Measurements from ENCODE around the gene PTPRF. TPM values are rescaled to one million over a fixed set of nuclear protein-coding genes. Genes with fewer than 3 reads are reported as not detected.

The PTPRF gene
- total RNA-seq, 6 experiments from 2014 or later = 97.1 to 252 (median 160) TPM

- Histone ChIP-seq H3K4me3 (no peak overlapping the region), H3K9me3 (no peaks in the 10 kb centered on the region), H3K36me3 (peaks cover 0 to 69% (median 32%) of the 10 kb centered on the region in 4 donors), H3K27me3 (no peaks in the 10 kb centered on the region), H3K4me1 (no peaks in the 10 kb centered on the region), H3K27ac (no peak overlapping the region)
- ATAC-seq = no peak
- no peak for DNase-seq
- intact Hi-C loops (cut with DNase I) = no loop called here
- WGBS (ENCODE audit: insufficient coverage, low coverage, low lambda C conversion rate, missing lambda C conversion rate) = 84% methylated on average over 6 of the region's 7 CpGs
- no peak for TF ChIP-seq CTCF (IDR thresholded peaks at IDR 0.05)
- TF ChIP-seq POLR2A (IDR thresholded peaks at IDR 0.05) = no peak
Observed at GRCh38 chr1:43673261-43673660, 142.6 kb downstream of the PTPRF start.

Other genes with a start within 250 kb of the PTPRF start
- gene C1orf210, start 245.3 kb upstream of the PTPRF start, total RNA-seq = 1 to 10 TPM in 4 of 6 experiments, under 1 TPM in 2; 0.58 to 2.7 (median 1.7) TPM
- 10 to 100 TPM in 1 of 6 experiments, 1 to 10 TPM in 5; 5.8 to 12.2 (median 8.0) TPM for gene TIE1, start 229.9 kb upstream of the PTPRF start, total RNA-seq
- under 1 TPM in 1 of 6 experiments, not detected in 5; 0.59 TPM for gene MPL, start 193.1 kb upstream of the PTPRF start, total RNA-seq
- 1 to 10 TPM in 4 of 6 experiments, under 1 TPM in 1, not detected in 1; 0.49 to 5.3 (median 2.3) TPM for gene CDC20, start 171.9 kb upstream of the PTPRF start, total RNA-seq
- 10 to 100 TPM; 19.9 to 38.3 (median 29.2) TPM for gene ELOVL1, start 162.9 kb upstream of the PTPRF start, total RNA-seq
- gene MED8, start 141.1 kb upstream of the PTPRF start, total RNA-seq = 10 to 100 TPM; 20.7 to 26.6 (median 24.1) TPM
- gene SZT2, start 141.0 kb upstream of the PTPRF start, total RNA-seq = 10 to 100 TPM; 12.7 to 30.4 (median 19.2) TPM
- 10 to 100 TPM; 33.8 to 52.9 (median 41.9) TPM for gene HYI, start 77.0 kb upstream of the PTPRF start, total RNA-seq
- gene KDM4A, start 119.3 kb downstream of the PTPRF start, total RNA-seq = 10 to 100 TPM; 12.7 to 22.5 (median 17.6) TPM
- gene ST3GAL3, start 176.7 kb downstream of the PTPRF start, total RNA-seq = 10 to 100 TPM in 4 of 6 experiments, 1 to 10 TPM in 2; 6.4 to 14.2 (median 12.0) TPM